ENCODE data around the gene ERG.

Gene ERG

DNA sequence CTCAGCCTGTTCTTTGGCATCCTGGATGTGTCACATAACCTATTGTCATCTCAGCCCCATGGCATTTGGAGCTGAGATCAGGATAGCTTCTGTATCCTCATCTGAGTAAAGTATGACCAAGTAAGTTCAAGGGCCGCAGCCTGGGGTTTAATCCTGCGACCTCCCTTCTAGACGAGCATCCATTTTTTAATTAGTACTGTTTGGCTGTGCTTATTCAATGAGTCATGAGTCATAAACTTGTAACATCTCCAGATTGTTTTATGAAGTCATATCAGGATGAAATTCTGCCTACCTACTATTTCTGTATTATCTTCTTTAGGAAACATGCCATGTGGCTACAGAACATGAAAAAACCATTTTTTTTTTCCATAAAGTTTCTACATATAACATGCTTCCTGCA lies 119.1 kb downstream of the ERG start:
- Histone ChIP-seq H3K36me3 (ENCODE audit: control insufficient read depth in 5 of 5, insufficient read depth in 5 of 5, low read length in 5 of 5) (peaks cover 0 to 14% (median 0%) of the 10 kb centered on the region in 5 donors), H3K4me3 (ENCODE audit: low read depth in 1 of 5, low read length in 5 of 5) (no peak overlapping the region), H3K27me3 (ENCODE audit: control insufficient read depth in 5 of 5, insufficient read depth in 4 of 5, low read length in 5 of 5) (peaks cover 0 to 6% (median 3%) of the 10 kb centered on the region in 5 donors), H3K9me3 (ENCODE audit: control insufficient read depth in 5 of 5, low read length in 5 of 5) (no peaks in the 10 kb centered on the region), H3K27ac (ENCODE audit: low read depth, low read length) (no peak overlapping the region), H3K4me1 (ENCODE audit: control insufficient read depth in 5 of 5, insufficient read depth in 5 of 5, low read length in 5 of 5) (peaks cover 0 to 17% (median 4%) of the 10 kb centered on the region in 5 donors), H3K9ac (ENCODE audit: low read length in 5 of 5) (no peak overlapping the region)

DNA sequence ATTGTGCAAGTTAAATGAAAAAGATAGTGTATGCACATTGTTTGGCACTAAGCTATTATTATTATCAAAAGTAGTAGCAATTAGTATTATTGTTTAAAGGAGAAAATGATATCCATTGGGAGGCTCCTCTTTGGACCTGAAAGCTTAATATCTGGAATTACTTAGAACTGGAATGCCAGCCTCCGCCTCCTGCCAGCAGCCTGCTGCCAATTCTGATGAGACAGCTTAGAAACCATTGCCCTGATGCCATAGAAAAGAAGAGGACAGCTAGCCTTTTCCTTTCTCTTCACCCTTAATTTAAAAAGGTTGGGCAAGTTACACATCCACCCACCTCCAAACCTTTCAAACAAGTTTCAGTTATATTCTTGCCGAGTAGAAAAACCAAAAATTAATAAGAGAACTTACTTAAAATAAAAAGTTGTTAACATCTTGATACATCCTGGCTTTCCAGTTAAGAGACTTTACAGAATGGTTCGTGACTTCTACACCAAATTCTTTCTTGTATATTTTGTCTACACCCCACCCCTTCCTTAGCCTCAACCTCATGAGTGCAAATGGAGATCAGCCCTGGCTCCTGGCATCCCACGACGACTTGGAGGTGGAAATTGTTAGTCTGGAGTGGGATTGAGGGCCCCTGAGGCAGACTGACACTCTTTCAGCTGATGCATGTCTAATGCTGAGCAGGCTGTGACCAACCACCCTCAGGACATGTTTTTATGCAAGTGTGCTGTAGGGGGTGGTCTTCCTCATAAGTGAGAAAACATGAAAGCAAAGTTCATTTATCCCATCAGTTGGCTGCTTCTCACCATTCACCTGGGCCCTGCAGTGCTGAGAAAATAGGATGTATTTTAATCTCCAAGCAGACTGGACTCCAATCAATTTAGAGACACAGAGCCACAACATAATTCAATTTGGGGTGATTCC lies 120.8 kb downstream of the ERG start:
- H3K9ac ChIP-seq (ENCODE audit: low read length in 5 of 5), result no peak overlapping the region
- H3K9me3 ChIP-seq (ENCODE audit: control insufficient read depth in 5 of 5, low read length in 5 of 5), result no peaks in the 10 kb centered on the region
- H3K27ac ChIP-seq (ENCODE audit: low read depth, low read length), result no peak overlapping the region
- H3K4me3 ChIP-seq (ENCODE audit: low read depth in 1 of 5, low read length in 5 of 5), result no peak overlapping the region
- peaks cover 0 to 2% (median 0%) of the 10 kb centered on the region in 5 donors for H3K27me3 ChIP-seq (ENCODE audit: control insufficient read depth in 5 of 5, insufficient read depth in 4 of 5, low read length in 5 of 5)
- H3K36me3 ChIP-seq (ENCODE audit: control insufficient read depth in 5 of 5, insufficient read depth in 5 of 5, low read length in 5 of 5), result peaks cover 0 to 4% (median 0%) of the 10 kb centered on the region in 5 donors
- H3K4me1 ChIP-seq (ENCODE audit: control insufficient read depth in 5 of 5, insufficient read depth in 5 of 5, low read length in 5 of 5), result peaks cover 0 to 11% (median 0%) of the 10 kb centered on the region in 5 donors

DNA sequence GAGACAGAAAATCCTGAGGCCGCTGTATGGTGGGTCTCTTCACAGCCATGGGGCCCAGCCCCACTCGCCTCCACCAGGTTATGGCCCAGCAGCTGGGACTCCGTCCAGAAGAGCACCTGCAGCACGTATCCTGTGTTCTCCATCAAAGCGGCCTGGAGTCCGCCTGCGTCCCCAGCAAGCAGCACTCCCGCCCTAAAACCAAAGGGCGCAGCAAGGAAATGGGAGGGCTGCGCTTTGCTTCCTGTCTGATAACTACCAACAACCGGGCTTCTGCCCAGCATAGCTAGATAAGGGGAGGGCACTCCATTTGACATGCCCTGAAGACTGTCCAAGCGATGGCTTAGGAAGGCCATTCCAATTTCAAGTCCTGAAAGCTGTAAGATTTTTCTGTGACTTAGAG lies 121.6 kb downstream of the ERG start:
- H3K9me3 ChIP-seq (ENCODE audit: control insufficient read depth in 5 of 5, low read length in 5 of 5), result no peaks in the 10 kb centered on the region
- H3K36me3 ChIP-seq (ENCODE audit: control insufficient read depth in 5 of 5, insufficient read depth in 5 of 5, low read length in 5 of 5), result peaks cover 0 to 4% (median 0%) of the 10 kb centered on the region in 5 donors
- no peak overlapping the region for H3K9ac ChIP-seq (ENCODE audit: low read length in 5 of 5)
- peaks cover 0 to 2% (median 0%) of the 10 kb centered on the region in 5 donors for H3K27me3 ChIP-seq (ENCODE audit: control insufficient read depth in 5 of 5, insufficient read depth in 4 of 5, low read length in 5 of 5)
- H3K4me3 ChIP-seq (ENCODE audit: low read depth in 1 of 5, low read length in 5 of 5), result peak overlapping the region; percentile 10 to 54 (median 34)
- no peak overlapping the region for H3K27ac ChIP-seq (ENCODE audit: low read depth, low read length)
- H3K4me1 ChIP-seq (ENCODE audit: control insufficient read depth in 5 of 5, insufficient read depth in 5 of 5, low read length in 5 of 5), result peaks cover 0 to 11% (median 0%) of the 10 kb centered on the region in 5 donors

DNA sequence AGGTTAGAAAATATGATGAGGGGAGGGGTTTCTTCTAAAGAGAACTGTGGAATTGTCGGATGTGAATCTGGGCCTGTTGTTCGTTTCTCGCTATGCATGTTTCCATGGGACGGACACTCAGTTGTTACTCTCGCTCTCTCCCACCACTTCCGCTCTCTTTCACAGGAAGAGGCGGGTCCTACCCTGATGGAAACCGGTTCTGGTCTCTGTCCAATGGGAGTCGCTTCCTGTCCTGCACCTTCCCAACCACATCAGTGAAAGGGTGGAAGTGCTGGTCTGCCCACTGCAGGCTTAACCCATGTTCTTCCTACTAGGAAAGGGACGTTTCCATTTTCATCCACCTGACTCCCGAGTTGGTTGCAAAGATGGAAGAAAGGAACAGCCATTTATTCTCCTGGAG lies 122.0 kb downstream of the ERG start:
- Histone ChIP-seq H3K27ac (ENCODE audit: low read depth, low read length) (no peak overlapping the region), H3K4me3 (ENCODE audit: low read depth in 1 of 5, low read length in 5 of 5) (peak overlapping the region; percentile 10 to 54 (median 34)), H3K4me1 (ENCODE audit: control insufficient read depth in 5 of 5, insufficient read depth in 5 of 5, low read length in 5 of 5) (peaks cover 0 to 11% (median 0%) of the 10 kb centered on the region in 5 donors), H3K9ac (ENCODE audit: low read length in 5 of 5) (no peak overlapping the region), H3K9me3 (ENCODE audit: control insufficient read depth in 5 of 5, low read length in 5 of 5) (peaks cover 0 to 3% (median 0%) of the 10 kb centered on the region in 5 donors), H3K36me3 (ENCODE audit: control insufficient read depth in 5 of 5, insufficient read depth in 5 of 5, low read length in 5 of 5) (peaks cover 0 to 3% (median 0%) of the 10 kb centered on the region in 5 donors), H3K27me3 (ENCODE audit: control insufficient read depth in 5 of 5, insufficient read depth in 4 of 5, low read length in 5 of 5) (peaks cover 0 to 2% (median 0%) of the 10 kb centered on the region in 5 donors)

DNA sequence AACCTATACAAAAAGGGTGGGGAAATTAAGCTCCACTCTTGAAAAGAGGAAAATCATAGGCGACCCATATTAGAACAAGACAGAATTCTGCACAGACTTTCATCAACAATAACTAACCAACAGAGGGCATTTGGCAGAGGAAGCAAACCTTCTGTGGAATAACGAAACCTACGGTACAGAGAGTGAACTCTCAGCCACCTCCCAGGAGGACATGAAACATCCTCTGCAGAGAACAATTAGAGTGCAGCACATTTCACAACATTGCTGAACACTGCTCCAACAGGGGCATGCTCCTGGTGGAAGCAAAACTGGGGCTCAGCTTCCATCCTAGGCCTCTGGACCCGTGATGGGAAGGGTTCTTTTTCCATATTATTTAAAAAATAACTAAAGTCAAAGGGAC lies 130.6 kb downstream of the ERG start:
- Histone ChIP-seq H3K36me3 (ENCODE audit: control insufficient read depth in 5 of 5, insufficient read depth in 5 of 5, low read length in 5 of 5) (no peaks in the 10 kb centered on the region), H3K27ac (ENCODE audit: low read depth, low read length) (no peak overlapping the region), H3K27me3 (ENCODE audit: control insufficient read depth in 5 of 5, insufficient read depth in 4 of 5, low read length in 5 of 5) (no peaks in the 10 kb centered on the region), H3K4me3 (ENCODE audit: low read depth in 1 of 5, low read length in 5 of 5) (no peak overlapping the region), H3K9ac (ENCODE audit: low read length in 5 of 5) (no peak overlapping the region), H3K9me3 (ENCODE audit: control insufficient read depth in 5 of 5, low read length in 5 of 5) (peaks cover 0 to 7% (median 0%) of the 10 kb centered on the region in 5 donors), H3K4me1 (ENCODE audit: control insufficient read depth in 5 of 5, insufficient read depth in 5 of 5, low read length in 5 of 5) (no peaks in the 10 kb centered on the region)

DNA sequence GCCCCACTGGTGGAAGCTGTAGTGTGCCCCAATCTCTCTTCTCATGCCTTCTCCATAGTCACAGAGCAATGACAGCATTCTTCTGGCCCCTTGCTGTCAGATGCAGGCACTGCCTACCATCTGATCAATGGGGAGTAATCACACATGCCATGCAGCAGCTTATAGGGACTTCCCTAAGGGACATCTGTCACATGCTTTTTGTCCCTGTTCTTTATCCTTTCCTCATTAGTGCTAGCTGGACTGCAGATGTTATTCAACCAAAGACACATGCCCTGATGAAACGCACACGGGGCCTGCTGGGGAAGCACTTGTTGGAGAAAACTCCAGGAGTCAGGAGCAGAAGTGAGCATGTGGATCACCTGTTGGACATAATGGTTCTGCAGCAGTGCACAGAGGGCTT lies 132.8 kb downstream of the ERG start:
- H3K9me3 ChIP-seq (ENCODE audit: control insufficient read depth in 5 of 5, low read length in 5 of 5), result peaks cover 0 to 7% (median 0%) of the 10 kb centered on the region in 5 donors
- no peaks in the 10 kb centered on the region for H3K4me1 ChIP-seq (ENCODE audit: control insufficient read depth in 5 of 5, insufficient read depth in 5 of 5, low read length in 5 of 5)
- H3K27ac ChIP-seq (ENCODE audit: low read depth, low read length), result no peak overlapping the region
- H3K36me3 ChIP-seq (ENCODE audit: control insufficient read depth in 5 of 5, insufficient read depth in 5 of 5, low read length in 5 of 5), result no peaks in the 10 kb centered on the region
- H3K9ac ChIP-seq (ENCODE audit: low read length in 5 of 5), result no peak overlapping the region
- peaks cover 0 to 4% (median 0%) of the 10 kb centered on the region in 5 donors for H3K27me3 ChIP-seq (ENCODE audit: control insufficient read depth in 5 of 5, insufficient read depth in 4 of 5, low read length in 5 of 5)
- no peak overlapping the region for H3K4me3 ChIP-seq (ENCODE audit: low read depth in 1 of 5, low read length in 5 of 5)

DNA sequence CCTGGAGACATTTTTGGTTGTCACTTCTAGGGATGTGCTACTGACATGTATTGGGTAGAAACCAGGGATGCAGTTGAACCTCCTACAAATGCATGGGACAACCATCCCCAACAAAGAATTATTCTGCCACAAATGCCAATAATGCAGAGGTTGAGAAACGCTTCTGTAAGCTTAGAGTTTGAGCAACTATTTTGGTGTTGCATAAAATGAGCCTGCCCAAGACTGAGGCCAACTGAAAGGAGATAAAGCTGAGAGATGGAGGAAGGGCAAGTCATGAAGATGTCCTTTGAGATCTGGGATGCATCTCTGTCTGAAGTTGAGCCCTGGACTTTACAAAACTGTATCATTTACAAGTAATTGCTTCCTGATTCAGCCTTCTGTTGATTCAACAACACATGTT lies 134.6 kb downstream of the ERG start:
- Histone ChIP-seq H3K4me1 (ENCODE audit: control insufficient read depth in 5 of 5, insufficient read depth in 5 of 5, low read length in 5 of 5) (no peaks in the 10 kb centered on the region), H3K9me3 (ENCODE audit: control insufficient read depth in 5 of 5, low read length in 5 of 5) (peaks cover 0 to 7% (median 0%) of the 10 kb centered on the region in 5 donors), H3K36me3 (ENCODE audit: control insufficient read depth in 5 of 5, insufficient read depth in 5 of 5, low read length in 5 of 5) (no peaks in the 10 kb centered on the region), H3K27me3 (ENCODE audit: control insufficient read depth in 5 of 5, insufficient read depth in 4 of 5, low read length in 5 of 5) (peaks cover 0 to 4% (median 0%) of the 10 kb centered on the region in 5 donors), H3K27ac (ENCODE audit: low read depth, low read length) (no peak overlapping the region), H3K4me3 (ENCODE audit: low read depth in 1 of 5, low read length in 5 of 5) (no peak overlapping the region), H3K9ac (ENCODE audit: low read length in 5 of 5) (no peak overlapping the region)

DNA sequence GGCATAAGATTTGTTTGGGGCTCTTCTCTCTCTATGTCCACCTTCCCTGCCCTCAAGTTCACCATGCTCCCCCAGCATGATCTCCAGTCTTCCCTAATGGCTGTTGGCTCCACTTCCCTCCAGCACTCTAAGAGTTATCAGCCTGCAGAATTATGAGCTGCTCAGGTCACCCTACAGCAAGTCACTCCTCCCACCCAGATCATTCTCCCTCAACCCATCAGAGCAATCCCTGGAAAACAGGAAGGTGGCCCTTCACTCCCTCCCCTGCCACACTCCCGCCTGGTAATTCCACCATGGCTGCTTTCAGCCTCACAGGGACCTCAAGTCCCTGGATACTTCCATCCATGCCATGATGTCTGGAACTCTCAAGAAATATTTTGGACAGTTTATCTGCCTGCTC lies 137.0 kb downstream of the ERG start:
- no peaks in the 10 kb centered on the region for H3K4me1 ChIP-seq (ENCODE audit: control insufficient read depth in 5 of 5, insufficient read depth in 5 of 5, low read length in 5 of 5)
- H3K27ac ChIP-seq (ENCODE audit: low read depth, low read length), result no peak overlapping the region
- no peak overlapping the region for H3K4me3 ChIP-seq (ENCODE audit: low read depth in 1 of 5, low read length in 5 of 5)
- no peaks in the 10 kb centered on the region for H3K9me3 ChIP-seq (ENCODE audit: control insufficient read depth in 5 of 5, low read length in 5 of 5)
- H3K9ac ChIP-seq (ENCODE audit: low read length in 5 of 5), result no peak overlapping the region
- H3K27me3 ChIP-seq (ENCODE audit: control insufficient read depth in 5 of 5, insufficient read depth in 4 of 5, low read length in 5 of 5), result peaks cover 0 to 4% (median 0%) of the 10 kb centered on the region in 5 donors
- H3K36me3 ChIP-seq (ENCODE audit: control insufficient read depth in 5 of 5, insufficient read depth in 5 of 5, low read length in 5 of 5), result no peaks in the 10 kb centered on the region

DNA sequence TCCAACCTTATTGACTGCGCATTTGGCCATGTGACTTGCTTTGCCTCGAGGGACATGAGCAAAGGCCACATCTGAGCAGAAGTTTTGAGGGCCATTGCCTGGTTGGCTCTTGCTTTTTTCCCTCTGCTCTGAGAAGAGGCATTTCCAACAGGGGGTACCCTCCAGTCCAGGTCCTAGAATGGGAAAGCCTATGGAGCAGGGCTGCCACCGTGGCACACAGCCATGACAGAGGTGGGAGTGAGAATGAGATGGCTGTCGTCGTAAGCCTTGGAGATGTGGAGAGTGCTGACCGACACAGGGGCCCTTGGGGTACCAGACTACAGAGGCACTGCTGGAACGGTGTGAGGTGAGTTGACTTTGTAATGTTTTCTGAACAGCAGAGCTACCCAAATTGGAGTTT lies 138.4 kb downstream of the ERG start:
- peaks cover 0 to 4% (median 0%) of the 10 kb centered on the region in 5 donors for H3K4me1 ChIP-seq (ENCODE audit: control insufficient read depth in 5 of 5, insufficient read depth in 5 of 5, low read length in 5 of 5)
- H3K27ac ChIP-seq (ENCODE audit: low read depth, low read length), result no peak overlapping the region
- H3K4me3 ChIP-seq (ENCODE audit: low read depth in 1 of 5, low read length in 5 of 5), result no peak overlapping the region
- H3K27me3 ChIP-seq (ENCODE audit: control insufficient read depth in 5 of 5, insufficient read depth in 4 of 5, low read length in 5 of 5), result peaks cover 0 to 4% (median 0%) of the 10 kb centered on the region in 5 donors
- no peaks in the 10 kb centered on the region for H3K36me3 ChIP-seq (ENCODE audit: control insufficient read depth in 5 of 5, insufficient read depth in 5 of 5, low read length in 5 of 5)
- H3K9ac ChIP-seq (ENCODE audit: low read length in 5 of 5), result no peak overlapping the region
- no peaks in the 10 kb centered on the region for H3K9me3 ChIP-seq (ENCODE audit: control insufficient read depth in 5 of 5, low read length in 5 of 5)

DNA sequence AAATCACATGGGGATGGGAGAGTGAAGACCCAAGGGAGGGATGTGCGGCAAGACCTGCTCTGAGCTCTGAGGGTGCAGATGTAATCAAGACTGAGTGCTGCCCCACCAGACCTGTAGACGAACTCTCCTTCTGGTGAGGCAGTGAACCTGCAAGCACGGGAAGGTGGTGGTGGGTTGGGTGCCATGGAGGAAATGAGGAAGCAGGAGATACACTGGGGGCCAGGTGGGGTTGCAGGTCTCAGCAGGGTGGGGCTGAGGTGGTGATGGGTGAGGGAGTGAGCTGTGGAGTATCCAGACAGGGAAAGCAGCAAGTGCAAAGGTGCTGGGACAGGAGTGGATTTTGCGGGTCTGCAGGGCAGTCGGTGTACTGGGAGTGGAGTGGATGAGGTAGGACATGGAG lies 139.2 kb downstream of the ERG start:
- Histone ChIP-seq H3K9ac (ENCODE audit: low read length in 5 of 5) (no peak overlapping the region), H3K27me3 (ENCODE audit: control insufficient read depth in 5 of 5, insufficient read depth in 4 of 5, low read length in 5 of 5) (peaks cover 0 to 4% (median 0%) of the 10 kb centered on the region in 5 donors), H3K4me3 (ENCODE audit: low read depth in 1 of 5, low read length in 5 of 5) (no peak overlapping the region), H3K4me1 (ENCODE audit: control insufficient read depth in 5 of 5, insufficient read depth in 5 of 5, low read length in 5 of 5) (peaks cover 0 to 4% (median 0%) of the 10 kb centered on the region in 5 donors), H3K36me3 (ENCODE audit: control insufficient read depth in 5 of 5, insufficient read depth in 5 of 5, low read length in 5 of 5) (no peaks in the 10 kb centered on the region), H3K9me3 (ENCODE audit: control insufficient read depth in 5 of 5, low read length in 5 of 5) (no peaks in the 10 kb centered on the region), H3K27ac (ENCODE audit: low read depth, low read length) (no peak overlapping the region)

Data from subcutaneous abdominal adipose tissue (tissue), 5 donors.